HepG2 (cell line): Measurements from ENCODE around the gene TNFRSF13B.

Experiments
- ATF1 ChIP-seq: IDR thresholded peaks from 2 replicates; pipeline ENCODE4 v1.6.1; 2016; ENCODE audit warnings: mild to moderate bottlenecking, control low read depth
- CHD2 ChIP-seq: IDR thresholded peaks from 2 replicates; pipeline ENCODE4 v1.6.1; 2011; ENCODE audit warnings: low read depth, low read length, improper control_type of control experiment
- ELF1 ChIP-seq: sonication (generic); formaldehyde crosslinking; IDR thresholded peaks from 2 replicates; pipeline ENCODE4 v1.4.0; 2020; ENCODE audit warnings: missing genetic modification reagents
- EZH2 ChIP-seq: conservative IDR thresholded peaks from 2 replicates; pipeline ENCODE4 v1.6.1; 2012; ENCODE audit warnings: mild to moderate bottlenecking, low read depth, low read length, moderate library complexity
- SUZ12 ChIP-seq: fragments of 150-350 bp; IDR thresholded peaks from 2 replicates; pipeline ENCODE4 v1.6.1; 2014; ENCODE audit warnings: low read depth, low read length
- TCF12 ChIP-seq, 2 experiments: fragments of 450-650 bp in 1 of 2; sonication (generic) in 1 of 2; formaldehyde crosslinking in 1 of 2; IDR thresholded peaks; 2 replicates each; pipeline versions ENCODE4 v1.6.1 to v1.8.0; 2017 to 2022; ENCODE audit warnings: antibody characterized with exemption in 1 of 2, mild to moderate bottlenecking in 1 of 2, missing genetic modification reagents in 1 of 2, moderate library complexity in 1 of 2
- USF2 ChIP-seq, 2 experiments: sonication (generic) in 1 of 2; formaldehyde crosslinking in 1 of 2; IDR thresholded peaks; 2 replicates each; pipeline versions ENCODE4 v1.5.1 to v1.6.1; 2011 to 2020; ENCODE audit warnings: borderline replicate concordance in 1 of 2, low read depth in 1 of 2, low read length in 1 of 2, mild to moderate bottlenecking in 1 of 2, missing genetic modification reagents in 1 of 2, moderate library complexity in 1 of 2
- ZNF263 ChIP-seq: sonication (generic); formaldehyde crosslinking; IDR thresholded peaks from 2 replicates; pipeline ENCODE4 v1.4.0; 2020; ENCODE audit warnings: missing genetic modification reagents
- ZNF687 ChIP-seq: sonication (generic); formaldehyde crosslinking; IDR thresholded peaks from 2 replicates; pipeline ENCODE4 v1.5.1; 2020; ENCODE audit warnings: mild to moderate bottlenecking, missing genetic modification reagents, moderate library complexity
- TF ChIP-seq, protein P1 (sequence below): IDR thresholded peaks from 2 replicates; pipeline ENCODE4 v1.6.1; 2016; ENCODE audit warnings: missing compliant biosample characterization, missing genetic modification reagents, borderline replicate concordance

DNA sequence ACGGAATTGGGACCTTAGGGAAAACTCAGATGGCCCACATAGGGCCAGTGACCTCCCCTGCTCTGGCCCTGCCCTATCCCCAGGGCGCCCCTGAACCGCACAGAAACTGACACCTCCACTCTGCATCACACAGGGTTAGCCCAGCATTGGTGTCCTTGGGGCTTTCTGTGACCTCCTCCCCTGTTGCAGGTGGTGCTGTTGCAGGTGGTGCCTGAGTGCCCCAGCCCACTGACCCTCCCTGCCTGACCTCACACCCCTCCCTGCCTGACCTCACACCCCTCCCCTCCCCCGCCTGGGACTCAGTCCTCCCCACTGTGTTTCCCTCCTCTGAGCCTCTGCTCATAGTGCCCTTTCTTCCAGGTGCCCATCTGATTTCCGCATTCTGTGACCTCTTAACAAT lies 21.4 kb downstream of the TNFRSF13B start:
- TF ChIP-seq ZNF263 (no peak), ZNF687 (CRISPR knock-in tag) (no peak), ATF1 (CRISPR knock-in tag) (no peak), ELF1 (CRISPR knock-in tag) (no peak), TCF12 (IDR thresholded peaks at IDR 0.05) (no peak), TCF12 (CRISPR knock-in tag; IDR thresholded peaks at IDR 0.05) (no peak), EZH2 (no peak), CHD2 (no peak), USF2 (IDR thresholded peaks at IDR 0.05; ENCODE audit: low read depth, low read length) (no peak), USF2 (CRISPR knock-in tag; IDR thresholded peaks at IDR 0.05; ENCODE audit: borderline replicate concordance) (no peak), SUZ12 (no peak)
- TF ChIP-seq, protein P1, sequence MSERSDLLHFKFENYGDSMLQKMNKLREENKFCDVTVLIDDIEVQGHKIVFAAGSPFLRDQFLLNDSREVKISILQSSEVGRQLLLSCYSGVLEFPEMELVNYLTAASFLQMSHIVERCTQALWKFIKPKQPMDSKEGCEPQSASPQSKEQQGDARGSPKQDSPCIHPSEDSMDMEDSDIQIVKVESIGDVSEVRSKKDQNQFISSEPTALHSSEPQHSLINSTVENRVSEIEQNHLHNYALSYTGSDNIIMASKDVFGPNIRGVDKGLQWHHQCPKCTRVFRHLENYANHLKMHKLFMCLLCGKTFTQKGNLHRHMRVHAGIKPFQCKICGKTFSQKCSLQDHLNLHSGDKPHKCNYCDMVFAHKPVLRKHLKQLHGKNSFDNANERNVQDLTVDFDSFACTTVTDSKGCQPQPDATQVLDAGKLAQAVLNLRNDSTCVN (CRISPR knock-in tag) = no peak
